Keratinocyte (primary cell): ENCODE data around the gene MXD3.

Experiments used
- CTCF ChIP-seq, 3 experiments: IDR thresholded peaks in 1 of 3; conservative IDR thresholded peaks in 1 of 3; optimal IDR thresholded peaks in 1 of 3; 2 replicates in 2 of 3; 3 replicates in 1 of 3; pipeline versions ENCODE3 to v1.5.1; 2011; ENCODE audit warnings: low read length in 3 of 3, mild to moderate bottlenecking in 3 of 3, moderate library complexity in 2 of 3, control low read depth in 1 of 3, inconsistent platforms in 1 of 3; ENCODE audit not compliant: insufficient read depth in 2 of 3; ENCODE audit errors: extremely low read depth in 1 of 3
- EZH2 ChIP-seq: IDR thresholded peaks from one replicate; pipeline ENCODE4 v1.6.1; 2012; ENCODE audit warnings: inconsistent platforms, mild to moderate bottlenecking, low read length, moderate library complexity

DNA sequence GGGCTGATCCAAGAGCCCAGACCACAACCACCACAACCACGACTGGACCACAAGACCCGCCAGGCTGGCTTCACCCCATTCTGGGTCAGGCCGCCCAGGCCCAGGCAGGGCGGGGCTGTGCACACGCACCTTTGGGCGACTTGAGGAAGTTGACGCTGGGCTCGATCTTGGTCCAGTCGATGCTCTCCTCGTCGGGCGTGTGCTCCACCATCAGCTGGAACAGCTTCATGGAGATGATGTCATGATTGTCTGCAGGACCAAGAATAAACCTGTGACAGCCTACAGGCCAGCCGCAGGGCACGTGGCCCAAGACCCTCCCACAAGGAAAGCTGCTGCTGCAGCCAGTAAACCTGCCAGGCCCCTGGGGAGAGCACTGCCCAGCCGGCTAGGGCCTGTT, 22.5 kb upstream of the MXD3 start:
- no peak for TF ChIP-seq CTCF (optimal IDR thresholded peaks at IDR 0.05 in 1 of 3, IDR thresholded peaks at IDR 0.05 in 1 of 3, conservative IDR thresholded peaks at IDR 0.05 in 1 of 3; ENCODE audit: extremely low read depth in 1 of 3, insufficient read depth in 2 of 3, low read length in 3 of 3)
- TF ChIP-seq EZH2: no peak
